Choroid plexus epithelial cell (primary cell): ENCODE results near the gene TEPSIN.
A peak's percentile ranks its signal among the peaks of the same experiment; 100 is the strongest.

ENCODE experiments used
- DNase-seq: peaks from one replicate; pipeline ENCODE4 v3.0.0-alpha.2; 2010; ENCODE audit warnings: low read depth
- H3K4me3 ChIP-seq: 2 replicates; pipeline ENCODE4 v1.5.1; 2011; ENCODE audit warnings: low read depth, mild to moderate bottlenecking, control low read depth, low read length, moderate library complexity
- TF ChIP-seq, protein P1 (sequence below): conservative IDR thresholded peaks from 2 replicates; pipeline ENCODE4 v1.5.1; 2011; ENCODE audit warnings: low read depth, mild to moderate bottlenecking, control low read depth, inconsistent platforms, low read length, moderate library complexity

Gene TEPSIN

GRCh38 chr17:81218991-81219390, 19.9 kb downstream of the TEPSIN start:
- no peak overlapping the region for H3K4me3 ChIP-seq
- TF ChIP-seq, protein P1, sequence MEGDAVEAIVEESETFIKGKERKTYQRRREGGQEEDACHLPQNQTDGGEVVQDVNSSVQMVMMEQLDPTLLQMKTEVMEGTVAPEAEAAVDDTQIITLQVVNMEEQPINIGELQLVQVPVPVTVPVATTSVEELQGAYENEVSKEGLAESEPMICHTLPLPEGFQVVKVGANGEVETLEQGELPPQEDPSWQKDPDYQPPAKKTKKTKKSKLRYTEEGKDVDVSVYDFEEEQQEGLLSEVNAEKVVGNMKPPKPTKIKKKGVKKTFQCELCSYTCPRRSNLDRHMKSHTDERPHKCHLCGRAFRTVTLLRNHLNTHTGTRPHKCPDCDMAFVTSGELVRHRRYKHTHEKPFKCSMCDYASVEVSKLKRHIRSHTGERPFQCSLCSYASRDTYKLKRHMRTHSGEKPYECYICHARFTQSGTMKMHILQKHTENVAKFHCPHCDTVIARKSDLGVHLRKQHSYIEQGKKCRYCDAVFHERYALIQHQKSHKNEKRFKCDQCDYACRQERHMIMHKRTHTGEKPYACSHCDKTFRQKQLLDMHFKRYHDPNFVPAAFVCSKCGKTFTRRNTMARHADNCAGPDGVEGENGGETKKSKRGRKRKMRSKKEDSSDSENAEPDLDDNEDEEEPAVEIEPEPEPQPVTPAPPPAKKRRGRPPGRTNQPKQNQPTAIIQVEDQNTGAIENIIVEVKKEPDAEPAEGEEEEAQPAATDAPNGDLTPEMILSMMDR, result no peak
- no peak for DNase-seq

GRCh38 chr17:81218459-81218858, 20.4 kb downstream of the TEPSIN start:
- no peak overlapping the region for H3K4me3 ChIP-seq
- TF ChIP-seq, protein P1, result no peak
- no peak for DNase-seq

- TF ChIP-seq, protein P1, result no peak
- no peak for DNase-seq
Measured at GRCh38 chr17:81217491-81217890, 21.4 kb downstream of the TEPSIN start.

DNA sequence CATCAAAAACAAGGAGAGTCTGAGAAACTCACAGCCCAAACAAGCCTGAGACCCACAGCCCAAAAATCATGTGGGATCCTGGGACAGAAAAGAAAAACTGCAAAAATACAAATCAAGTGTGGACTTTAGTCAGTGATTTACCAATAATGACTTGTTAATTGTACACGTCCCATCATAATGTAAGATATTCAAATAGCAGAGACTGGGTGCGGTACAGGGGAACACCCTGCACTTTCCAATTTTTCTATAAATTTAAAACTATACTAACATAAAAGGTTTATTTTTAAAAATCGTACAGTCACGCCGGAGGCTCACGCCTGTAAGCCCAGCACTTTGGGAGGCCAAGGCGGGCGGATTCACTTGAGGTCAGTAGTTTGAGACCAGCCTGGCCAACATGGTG, 24.9 kb downstream of the TEPSIN start:
- H3K4me3 ChIP-seq, result no peak overlapping the region
- TF ChIP-seq, protein P1, result no peak
- DNase-seq, result no peak

More at GRCh38 chr17:81217491-81217890, 21.4 kb downstream of the TEPSIN start:
- H3K4me3 ChIP-seq, result no peak overlapping the region

GRCh38 chr17:81212365-81212764, 26.5 kb downstream of the TEPSIN start:
- TF ChIP-seq, protein P1, result no peak
- no peak for DNase-seq

GRCh38 chr17:81210868-81211267, 28.0 kb downstream of the TEPSIN start:
- TF ChIP-seq, protein P1, result peak; percentile 2
- no peak overlapping the region for H3K4me3 ChIP-seq
- DNase-seq, result peak; percentile 42

More at GRCh38 chr17:81212365-81212764, 26.5 kb downstream of the TEPSIN start:
- H3K4me3 ChIP-seq, result no peak overlapping the region

GRCh38 chr17:81210466-81210865, 28.4 kb downstream of the TEPSIN start:
- no peak overlapping the region for H3K4me3 ChIP-seq
- TF ChIP-seq, protein P1, result no peak
- no peak for DNase-seq
